ENCODE measurements around the gene FAN1.

FAN1 gene

DNA sequence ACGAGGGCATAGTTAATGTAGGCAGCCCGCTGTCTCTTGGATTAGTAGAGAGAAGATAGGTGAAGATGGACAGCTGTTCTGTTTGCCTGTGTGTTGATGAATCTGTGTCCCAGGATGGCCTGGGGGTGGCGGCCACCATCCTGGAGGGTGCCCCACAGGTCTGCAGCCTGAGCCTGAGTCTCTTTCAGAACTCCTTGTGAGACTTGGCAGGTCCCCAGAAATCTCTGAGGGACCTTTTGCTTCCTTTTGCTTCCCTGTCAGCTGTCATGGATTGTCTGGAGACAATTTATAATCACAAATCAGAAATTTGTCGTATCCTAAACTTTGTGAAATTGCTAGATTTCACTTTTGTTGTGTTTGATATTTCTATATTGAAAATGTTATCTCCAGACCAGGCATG lies 17.4 kb downstream of the FAN1 start:
- no peak for DNase-seq (ENCODE audit: low read depth)

DNA sequence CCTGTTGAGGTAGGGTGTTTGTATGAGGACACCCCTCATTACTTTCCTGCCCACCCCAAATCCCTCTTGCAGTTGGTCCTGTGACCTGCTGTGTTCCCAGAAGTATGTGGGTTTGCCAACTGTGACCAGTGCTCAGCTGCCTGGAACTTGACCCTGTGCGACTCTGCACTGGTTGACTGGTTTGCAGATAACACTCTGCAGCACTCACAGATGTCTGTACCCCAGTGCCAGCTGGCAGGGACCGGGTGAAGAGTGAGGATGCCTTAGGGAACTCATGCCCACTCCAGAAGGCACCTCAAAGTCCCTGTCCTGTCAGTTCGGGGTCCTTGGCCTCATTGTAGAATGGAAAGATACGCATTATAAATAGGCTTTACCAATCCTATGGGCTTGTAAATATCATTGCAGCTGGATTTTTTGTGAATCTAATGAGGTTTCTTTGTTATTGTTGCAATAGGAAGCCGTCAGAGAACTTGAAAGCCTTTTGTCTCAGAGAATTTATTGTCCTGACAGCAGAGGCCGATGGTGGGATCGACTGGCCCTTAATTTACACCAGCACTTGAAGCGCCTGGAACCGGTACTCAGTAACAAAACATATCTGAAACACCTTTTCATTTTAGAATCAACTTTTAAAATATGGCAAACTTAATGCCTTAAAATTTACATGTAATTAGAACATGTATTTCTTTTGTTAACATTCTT lies 18.2 kb downstream of the FAN1 start:
- DNase-seq (ENCODE audit: low read depth) = no peak

DNA sequence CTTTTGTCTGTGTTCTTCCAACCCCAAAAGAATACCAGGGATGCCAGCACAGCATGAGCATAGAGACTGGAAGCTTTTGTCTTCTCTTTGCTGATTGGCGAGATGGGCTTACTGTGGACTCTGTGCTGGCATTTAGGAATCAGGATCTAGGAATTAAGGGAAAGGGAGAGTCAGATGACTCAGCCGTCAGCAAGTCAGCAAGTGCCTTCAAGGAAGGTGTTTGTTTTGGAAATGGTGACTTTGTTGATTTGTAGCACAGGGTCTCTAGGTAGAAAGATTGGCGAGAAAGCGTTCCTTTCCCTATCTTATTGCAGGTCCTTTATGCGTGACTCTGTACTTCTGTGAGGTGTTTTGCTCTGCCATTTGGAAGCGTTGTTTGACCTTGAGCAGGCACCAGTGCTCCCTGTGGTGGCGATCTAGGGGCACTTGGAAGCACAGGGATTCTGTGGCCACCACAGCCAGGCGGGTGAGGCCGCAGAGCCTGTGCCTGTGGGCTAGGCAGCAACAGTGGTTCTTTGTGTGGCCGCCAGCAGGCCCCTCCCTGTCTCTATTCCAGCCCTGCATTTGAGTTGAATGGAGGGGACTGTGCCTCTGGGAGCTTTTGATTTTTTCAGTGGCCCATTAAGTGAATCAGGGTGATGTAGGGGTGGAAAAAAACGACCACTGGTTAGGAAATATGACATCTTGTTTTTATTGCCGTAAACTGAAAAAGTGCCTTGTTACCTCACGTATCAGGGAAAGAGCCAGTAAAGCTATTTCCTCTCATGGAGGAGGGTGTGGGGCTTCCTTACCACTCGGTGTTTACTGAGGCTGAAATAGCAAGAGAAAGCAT lies 19.0 kb downstream of the FAN1 start:
- peak; percentile 4 for DNase-seq (ENCODE audit: low read depth)

DNA sequence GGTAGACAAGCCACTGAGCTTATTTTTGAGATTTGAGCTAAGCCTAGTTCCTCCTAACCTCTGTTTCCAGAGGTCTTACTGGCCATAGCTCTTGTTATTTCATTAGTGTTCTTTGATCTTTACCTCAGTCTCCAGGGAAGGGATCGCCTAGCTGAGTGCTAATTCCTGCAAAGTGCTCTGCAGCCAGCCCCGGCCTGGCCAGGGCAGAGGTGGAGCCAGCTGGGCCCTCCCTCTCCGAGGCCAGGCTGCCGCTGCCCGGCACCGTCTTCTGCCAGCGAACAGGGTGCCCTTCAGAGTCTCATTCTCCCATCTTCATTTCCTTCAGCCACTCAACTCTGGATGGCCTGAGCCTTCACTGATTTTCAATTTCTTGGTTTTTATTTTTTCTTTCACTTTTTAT lies 19.7 kb downstream of the FAN1 start:
- no peak for DNase-seq (ENCODE audit: low read depth)

DNA sequence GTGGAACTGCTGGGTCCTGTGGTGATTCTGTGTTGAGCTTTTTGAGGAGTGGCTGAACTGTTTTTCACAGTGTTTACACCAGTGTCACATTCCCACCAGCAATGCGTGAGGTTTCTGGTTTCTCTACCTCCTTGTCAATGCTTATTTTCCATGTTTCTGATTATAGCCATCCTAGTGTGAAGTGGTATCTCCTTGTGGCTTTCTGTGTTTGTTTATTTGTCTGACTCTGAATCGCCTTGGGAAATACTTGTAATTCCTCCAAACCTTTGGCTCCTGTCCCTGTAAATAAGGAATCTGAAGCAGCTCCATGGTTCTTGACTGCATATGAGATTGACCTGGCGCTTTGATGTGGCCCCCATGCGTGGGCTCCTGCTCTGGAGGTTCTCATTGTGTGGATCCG lies 20.6 kb downstream of the FAN1 start:
- no peak for DNase-seq (ENCODE audit: low read depth)

DNA sequence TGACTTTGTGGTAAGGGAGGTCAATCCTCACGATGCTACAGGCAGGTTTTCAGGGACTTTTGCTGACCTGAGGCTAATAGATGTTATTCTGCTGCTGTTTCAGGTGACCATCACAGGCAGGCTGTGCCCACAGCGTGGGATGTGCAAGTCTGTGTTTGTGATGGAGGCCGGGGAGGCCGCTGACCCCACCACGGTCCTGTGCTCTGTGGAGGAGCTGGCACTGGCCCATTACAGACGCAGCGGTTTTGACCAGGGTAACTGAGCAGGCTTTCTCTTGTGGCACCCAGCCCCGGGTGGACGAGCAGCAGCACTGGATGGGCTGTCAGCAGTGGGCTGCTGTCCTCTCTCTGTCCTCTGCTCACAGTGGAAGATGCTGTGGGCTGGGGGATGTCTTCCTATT lies 22.0 kb downstream of the FAN1 start:
- DNase-seq (ENCODE audit: low read depth) = no peak

DNA sequence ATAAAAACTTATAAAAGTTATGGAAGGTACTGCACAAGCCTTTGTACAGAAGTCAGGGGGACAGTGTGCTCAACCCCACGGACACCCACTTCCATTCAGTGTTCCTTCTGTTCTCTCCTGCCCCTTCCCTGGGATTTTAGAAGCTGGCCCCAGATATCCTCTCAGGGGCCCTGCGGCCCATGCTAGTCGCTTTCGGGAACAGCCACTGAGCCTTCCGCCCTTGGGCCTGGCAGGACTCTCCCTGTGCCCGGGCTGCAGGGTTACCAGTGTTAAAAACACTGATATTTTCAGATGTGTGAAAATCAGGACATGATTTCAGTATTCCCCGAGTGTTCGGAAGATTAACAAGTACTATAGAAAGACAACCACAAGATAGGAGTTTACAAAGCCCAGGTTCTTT lies 22.4 kb downstream of the FAN1 start:
- DNase-seq (ENCODE audit: low read depth) = no peak

DNA sequence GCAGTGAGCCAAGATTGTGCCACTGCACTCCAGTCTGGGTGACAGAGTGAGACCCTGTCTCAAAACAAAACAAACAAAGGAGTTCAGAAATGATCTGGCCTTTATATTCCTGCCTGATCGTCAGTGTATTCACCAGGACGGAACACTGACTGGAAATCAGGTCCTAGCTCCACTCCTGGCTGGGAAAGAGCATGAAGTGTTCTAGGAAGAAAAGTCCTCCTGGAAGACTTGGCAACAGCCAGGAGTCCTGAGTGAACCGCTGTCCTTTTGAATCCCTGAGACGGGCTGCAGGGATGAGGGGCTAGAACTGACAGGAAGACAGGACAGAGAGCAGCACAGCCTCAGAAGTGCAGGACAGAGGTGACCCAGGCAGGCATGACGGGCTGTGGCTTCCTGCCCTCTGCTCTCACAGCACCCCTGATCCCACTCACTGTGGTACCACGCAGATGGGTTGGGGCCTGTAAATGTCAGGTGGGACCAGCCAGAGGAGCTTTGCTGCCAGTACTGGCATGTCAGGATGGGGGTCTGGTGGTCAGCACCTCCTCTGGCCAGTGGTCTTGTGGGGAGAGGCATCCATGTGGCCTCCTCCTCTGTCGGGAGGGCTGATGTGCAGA lies 23.5 kb downstream of the FAN1 start:
- DNase-seq (ENCODE audit: low read depth) = no peak

DNA sequence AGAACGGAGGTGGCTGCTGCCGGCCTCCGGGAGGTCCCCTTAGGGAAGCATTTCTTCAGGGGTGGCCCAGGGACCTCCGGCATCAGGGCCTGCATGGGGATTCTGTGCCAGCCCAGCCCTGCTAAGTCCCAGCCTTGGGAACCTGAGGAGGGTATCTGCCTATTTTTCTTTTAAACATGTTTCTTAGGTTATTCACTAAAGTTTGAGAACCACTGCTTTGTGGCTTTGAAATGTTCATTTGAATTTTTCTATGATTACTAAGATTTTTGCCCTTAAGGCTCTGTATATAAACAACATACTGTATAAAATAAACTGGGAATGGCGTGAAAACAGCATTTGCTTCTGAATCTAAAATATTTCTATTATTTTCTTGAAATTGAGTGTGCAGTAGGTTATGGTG lies 24.4 kb downstream of the FAN1 start:
- no peak for DNase-seq (ENCODE audit: low read depth)

DNA sequence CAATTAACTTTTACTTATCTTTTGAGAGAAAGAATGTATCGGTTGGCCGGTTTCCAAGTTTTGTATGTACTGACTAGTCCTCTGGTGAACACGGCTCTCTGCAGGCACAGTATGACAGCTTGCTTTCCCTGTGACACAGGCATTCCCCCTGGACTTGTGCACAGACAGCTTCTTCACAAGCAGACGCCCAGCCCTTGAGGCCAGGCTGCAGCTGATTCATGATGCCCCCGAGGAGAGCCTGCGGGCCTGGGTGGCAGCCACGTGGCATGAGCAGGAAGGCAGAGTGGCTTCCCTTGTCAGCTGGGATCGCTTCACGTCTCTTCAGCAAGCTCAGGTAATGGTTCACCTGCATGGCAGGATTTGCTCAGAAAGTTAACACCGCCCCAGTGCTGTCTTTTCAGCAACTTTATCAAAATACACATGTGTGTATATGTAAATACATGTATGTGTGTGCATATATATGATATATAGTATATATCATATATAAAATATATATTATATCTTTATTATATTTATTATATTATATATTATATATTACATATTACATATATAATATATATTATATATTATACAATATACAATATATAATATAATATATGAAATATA lies 25.5 kb downstream of the FAN1 start:
- DNase-seq (ENCODE audit: low read depth) = no peak

DNA sequence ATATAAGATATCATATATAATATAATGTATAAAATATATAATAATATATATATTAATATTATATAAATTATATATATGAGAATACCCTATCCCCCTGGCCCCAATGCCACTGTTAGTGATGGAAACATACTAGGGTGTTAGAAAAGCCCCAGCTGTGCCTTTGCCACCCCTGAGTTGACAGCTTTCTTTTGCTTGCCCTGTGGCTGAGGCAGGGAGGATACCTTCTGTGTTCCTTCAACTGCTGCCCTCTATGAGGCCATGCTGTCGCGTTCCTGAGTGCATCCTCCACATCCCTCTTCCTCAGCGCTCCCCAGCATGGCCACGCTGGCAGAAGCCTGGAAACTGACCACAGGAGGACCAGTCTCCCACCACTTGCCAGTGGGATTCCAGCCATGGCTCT lies 26.3 kb downstream of the FAN1 start:
- DNase-seq (ENCODE audit: low read depth) = no peak

DNA sequence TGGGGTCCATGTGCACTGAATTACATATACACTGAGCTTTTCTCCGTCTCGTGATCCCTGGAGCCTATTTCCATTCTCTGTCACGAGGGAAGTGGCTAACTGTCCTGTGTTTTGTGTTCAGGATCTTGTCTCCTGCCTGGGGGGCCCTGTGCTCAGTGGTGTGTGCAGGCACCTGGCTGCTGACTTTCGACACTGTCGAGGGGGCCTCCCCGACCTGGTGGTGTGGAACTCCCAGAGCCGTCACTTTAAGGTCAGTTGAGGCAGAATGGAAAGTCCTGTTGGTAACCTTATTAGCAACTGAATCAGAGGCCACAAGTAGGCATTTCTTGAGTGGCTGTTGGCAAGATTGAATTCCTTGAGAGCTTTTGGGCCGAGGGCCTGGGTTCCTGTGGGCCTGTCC lies 26.7 kb downstream of the FAN1 start:
- DNase-seq (ENCODE audit: low read depth) = no peak

DNA sequence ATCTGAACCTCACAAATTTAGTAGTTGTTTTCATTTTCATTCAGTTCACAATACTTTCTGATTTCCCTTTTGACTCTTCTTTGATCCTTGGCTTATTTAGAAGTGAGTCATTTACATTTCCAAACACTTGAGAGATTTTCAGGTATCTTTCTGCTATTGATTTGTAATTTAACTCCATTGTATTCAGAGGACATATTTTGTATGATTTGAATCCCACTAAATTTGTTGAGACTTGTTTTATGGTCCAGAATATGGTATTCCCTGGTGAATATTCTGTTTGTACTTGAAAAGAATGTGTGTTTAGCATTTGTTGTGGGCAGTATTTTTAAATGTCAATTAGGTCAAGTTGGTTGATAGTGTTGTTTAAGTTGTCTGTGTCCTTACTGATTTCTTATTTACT lies 29.6 kb downstream of the FAN1 start:
- no peak for DNase-seq (ENCODE audit: low read depth)

DNA sequence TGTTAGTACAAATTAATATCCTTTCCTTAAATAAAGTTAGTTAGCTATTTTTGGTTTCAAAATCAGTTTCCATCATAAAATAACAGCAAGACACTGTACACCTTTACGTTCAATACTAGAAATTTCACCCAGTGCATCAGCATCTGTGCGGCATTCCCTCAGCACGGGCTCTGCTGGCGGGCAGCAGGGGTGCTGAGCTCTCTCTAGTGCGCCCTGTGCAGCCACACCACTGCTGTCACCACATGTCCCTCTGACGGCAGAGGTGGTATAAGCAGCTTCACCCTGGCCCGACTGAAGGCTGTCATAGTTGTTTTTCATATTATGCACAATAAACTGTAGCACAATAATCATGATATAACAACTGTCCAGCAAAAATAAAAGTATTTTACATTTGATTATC lies 35.4 kb downstream of the FAN1 start:
- no peak for DNase-seq (ENCODE audit: low read depth)

DNA sequence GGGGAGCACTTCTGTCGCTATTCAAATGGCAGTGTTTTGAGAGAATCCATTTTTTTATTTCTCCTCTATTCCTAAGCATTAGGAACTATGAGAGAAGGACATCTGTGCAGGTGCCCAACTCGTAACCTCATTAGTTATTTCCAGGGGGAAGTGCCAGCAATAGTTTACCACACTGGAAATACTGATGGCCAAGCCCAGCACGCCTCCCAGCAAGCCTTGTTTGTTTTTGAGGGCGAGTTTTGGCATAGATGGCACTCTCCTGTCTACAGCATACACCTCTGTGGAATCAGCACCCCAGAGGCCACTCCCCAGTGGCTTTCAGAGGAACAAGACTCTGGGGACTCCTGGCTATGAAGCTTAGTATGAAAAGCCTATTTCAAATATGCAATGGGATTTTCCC lies 36.6 kb downstream of the FAN1 start:
- DNase-seq (ENCODE audit: low read depth) = no peak

DNA sequence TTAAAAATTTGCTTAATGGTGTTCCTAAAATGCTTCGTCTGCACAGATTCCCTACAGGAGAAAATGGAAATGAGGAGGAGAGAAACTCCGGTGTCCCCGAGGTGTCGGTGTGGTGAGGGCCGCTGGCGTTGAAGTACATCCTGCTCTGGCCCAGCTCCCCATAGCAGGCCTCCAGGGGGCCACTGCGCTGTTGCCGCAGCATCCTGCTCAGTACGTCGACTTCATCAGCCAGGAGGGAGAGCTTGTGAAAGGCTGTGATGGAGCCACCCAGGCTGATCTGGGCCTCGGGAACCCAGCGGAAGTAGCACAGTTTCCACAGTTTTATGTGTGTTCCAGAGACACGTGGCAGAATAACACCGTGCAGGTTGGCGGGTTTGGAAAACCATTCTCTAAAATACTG lies 37.8 kb downstream of the FAN1 start:
- DNase-seq (ENCODE audit: low read depth) = no peak

DNA sequence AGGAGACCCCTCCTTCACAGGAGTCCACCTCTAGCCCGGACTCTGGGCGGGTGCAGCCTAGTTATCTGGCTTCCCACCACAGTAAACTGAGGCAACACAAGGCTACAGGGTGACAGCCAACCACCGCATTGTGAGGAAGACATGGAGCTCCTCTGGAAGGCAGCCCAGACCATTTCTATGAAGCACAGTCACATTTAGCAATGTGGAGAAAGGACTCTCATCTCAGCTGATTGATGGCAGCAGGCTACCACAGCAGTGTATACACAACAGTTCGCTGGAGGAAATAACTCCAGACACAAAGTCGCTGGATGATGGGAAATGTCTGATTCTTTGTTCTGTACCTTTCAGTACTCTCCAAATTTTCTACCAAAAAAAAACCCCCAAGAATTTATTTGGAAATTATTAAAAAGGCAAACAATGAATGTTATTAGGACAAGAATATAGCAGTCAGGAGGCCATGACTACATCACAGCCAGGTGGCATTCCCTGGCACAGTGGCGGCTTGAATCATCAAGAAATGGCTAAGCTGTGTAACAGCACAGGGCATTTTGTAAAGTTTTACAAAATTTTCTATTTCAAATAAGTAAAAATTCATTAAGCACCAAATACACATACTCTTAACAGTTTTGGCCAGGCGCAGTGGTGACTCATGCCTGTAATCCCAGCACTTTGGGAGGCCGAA lies 40.1 kb downstream of the FAN1 start:
- DNase-seq (ENCODE audit: low read depth) = no peak

DNA sequence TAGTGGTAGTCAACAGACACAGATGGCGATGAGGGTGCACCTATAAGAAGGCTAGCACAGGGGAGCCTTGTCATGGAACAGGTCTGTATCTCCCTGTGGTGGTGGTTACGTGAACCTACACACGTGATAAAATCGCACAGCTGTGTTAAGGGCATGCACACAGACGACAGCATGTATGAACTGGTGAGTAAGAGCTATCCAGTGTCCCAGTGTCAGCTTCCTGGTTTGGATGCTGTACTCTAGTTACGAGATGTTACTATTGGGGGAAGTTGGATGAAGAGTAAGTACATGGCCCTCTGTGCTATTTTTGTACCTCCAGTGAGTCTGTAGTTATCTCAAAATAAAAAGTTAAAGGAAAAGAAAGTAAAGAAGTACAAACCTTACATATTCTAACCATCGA lies 49.5 kb downstream of the FAN1 start:
- DNase-seq (ENCODE audit: low read depth) = no peak

DNA sequence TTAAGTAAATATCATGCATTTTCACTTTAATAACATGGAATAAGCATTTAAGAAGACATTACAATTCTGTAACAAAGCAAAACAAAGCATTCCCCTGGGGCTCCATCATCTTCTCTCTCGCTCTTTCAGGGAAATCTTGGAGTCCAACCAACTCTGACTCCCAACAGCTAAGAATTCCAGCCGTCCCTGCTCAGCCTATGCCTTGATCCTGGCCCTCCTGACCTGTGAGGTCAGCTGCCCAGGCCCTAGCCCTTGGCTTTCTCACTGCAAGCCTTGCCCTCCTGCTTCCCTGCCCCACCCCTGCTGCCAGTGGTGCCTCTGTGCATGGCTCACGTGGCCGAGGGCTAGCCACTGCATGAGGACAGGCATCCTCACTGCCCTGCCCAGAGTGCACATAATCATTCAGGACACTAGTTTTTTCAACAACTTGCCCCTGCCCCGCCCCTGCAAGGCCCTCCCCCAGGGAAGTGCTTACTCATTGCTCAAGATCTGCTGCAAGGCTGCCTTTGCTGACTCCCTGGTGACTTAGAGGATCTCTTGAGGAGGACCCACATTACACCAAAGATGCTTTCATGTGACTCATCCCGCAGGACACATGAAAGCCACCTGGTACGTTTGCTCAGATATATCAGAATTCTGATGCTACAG lies 50.1 kb downstream of the FAN1 start:
- peak; percentile 40 for DNase-seq (ENCODE audit: low read depth)

DNA sequence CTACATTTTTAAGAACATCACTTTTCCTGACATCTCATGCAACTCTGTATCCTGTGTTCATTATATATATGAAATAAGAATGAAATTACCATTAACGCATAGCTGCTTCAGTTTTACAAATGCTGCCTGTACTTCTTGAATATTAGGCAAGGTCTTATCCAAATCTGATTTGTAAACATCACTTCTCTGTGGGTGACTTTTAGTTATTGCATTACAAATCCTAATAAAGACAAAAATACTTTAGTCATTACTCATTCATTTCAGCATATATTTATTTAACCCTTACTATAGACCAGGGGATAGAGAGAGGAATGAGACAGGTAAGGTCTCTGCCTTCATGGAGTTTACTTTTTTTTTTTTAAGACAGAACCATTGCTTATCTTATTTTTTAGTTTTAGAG lies 51.0 kb downstream of the FAN1 start:
- no peak for DNase-seq (ENCODE audit: low read depth)

DNA sequence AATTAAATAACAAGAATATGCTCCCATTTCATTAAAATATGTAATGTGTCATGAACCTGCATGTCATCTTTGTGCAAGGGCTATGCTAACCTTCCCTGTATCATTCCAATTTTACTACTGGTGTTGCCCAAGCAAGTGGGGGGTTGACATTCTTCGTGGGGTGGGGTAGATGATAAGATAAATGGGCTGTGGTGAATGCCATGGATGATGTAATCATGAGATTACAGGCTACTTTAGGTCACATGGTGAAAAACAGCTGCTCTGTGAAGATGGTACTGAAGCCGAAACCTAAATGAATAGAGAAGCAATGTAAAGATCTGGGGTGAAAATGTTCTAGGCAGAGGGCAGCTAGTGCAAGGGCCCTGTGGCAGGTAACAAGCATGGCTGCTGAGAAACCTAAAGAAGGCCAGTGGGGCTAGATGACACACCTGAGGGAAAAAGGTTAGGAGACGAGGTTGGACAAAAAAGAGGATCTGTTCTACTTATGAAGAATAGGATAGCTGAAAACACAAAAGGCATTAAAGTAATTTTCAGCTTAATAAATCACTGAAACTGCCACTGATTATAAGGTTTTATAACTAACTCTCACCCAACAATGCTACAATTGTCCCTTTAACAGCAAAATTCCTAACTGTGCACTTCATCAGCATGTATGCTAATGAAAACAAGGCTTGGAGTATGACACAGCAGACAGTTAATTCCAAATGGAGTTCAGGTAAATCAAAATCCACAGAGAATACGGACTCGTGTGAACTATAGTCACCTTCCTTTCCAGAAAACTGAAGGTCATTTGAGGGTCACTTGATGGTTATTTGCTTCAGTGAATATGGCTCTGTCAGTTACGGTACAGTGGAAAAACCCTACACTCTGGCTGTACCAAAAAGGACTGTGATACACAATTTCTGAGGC lies 52.8 kb downstream of the FAN1 start:
- DNase-seq (ENCODE audit: low read depth) = no peak
